NCI-H1417 (cell line): ENCODE results near the gene TNIP1.

Experiments used
- DNase-seq, 3 experiments: peaks; one replicate each; lab custom pipeline; 2025; lab: John Stamatoyannopoulos, UW

The TNIP1 gene

GRCh38 chr5:151063142-151063989, 17.5 kb downstream of the TNIP1 start:
- DNase-seq: no peak

GRCh38 chr5:151062405-151063141, 18.3 kb downstream of the TNIP1 start:
- DNase-seq: no peak

GRCh38 chr5:151060742-151061141, 20.1 kb downstream of the TNIP1 start:
- no peak for DNase-seq

GRCh38 chr5:151058891-151059489, 21.8 kb downstream of the TNIP1 start:
- DNase-seq: no peak

GRCh38 chr5:151058301-151058700, 22.5 kb downstream of the TNIP1 start:
- no peak for DNase-seq

- no peak for DNase-seq
These were observed 24.2 kb downstream of the TNIP1 start for GRCh38 chr5:151056379-151057325.

- no peak for DNase-seq
These were observed 25.5 kb downstream of the TNIP1 start for GRCh38 chr5:151055336-151055735.

- no peak for DNase-seq
These were observed 26.1 kb downstream of the TNIP1 start for GRCh38 chr5:151054709-151055108.

- DNase-seq: no peak
These were observed 26.9 kb downstream of the TNIP1 start for GRCh38 chr5:151053796-151054462.

- DNase-seq: no peak
These were observed 28.0 kb downstream of the TNIP1 start for GRCh38 chr5:151052836-151053235.

GRCh38 chr5:151051931-151052608, 28.8 kb downstream of the TNIP1 start:
- DNase-seq: no peak

- DNase-seq: peak; percentile 1 to 49 (median 24)
These were observed 29.5 kb downstream of the TNIP1 start for GRCh38 chr5:151051066-151051930.

GRCh38 chr5:151048526-151048925, 32.3 kb downstream of the TNIP1 start:
- no peak for DNase-seq

GRCh38 chr5:151047814-151048425, 32.9 kb downstream of the TNIP1 start:
- peak in 1 of 3 experiments; percentile 4 for DNase-seq

GRCh38 chr5:151042453-151043093, 38.3 kb downstream of the TNIP1 start:
- no peak for DNase-seq

GRCh38 chr5:151041577-151042268, 39.1 kb downstream of the TNIP1 start:
- no peak for DNase-seq

GRCh38 chr5:151040211-151040747, 40.6 kb downstream of the TNIP1 start:
- DNase-seq: no peak

GRCh38 chr5:151039665-151040064, 41.2 kb downstream of the TNIP1 start:
- no peak for DNase-seq
